Loucy (cell line): ENCODE data around the gene CSAD.
"Not testable (repeated sequence)": the region's sequence is repeated elsewhere in the genome, so short reads cannot be mapped to it uniquely, and the experiment has no call there.

Experiments
- CTCF ChIP-seq: fragments of 200-600 bp; sonication (generic); conservative IDR thresholded peaks from 2 replicates; pipeline ENCODE4 v1.5.1; 2014; ENCODE audit warnings: mild to moderate bottlenecking, antibody characterized with exemption, low read length
- EZH2phosphoT487 ChIP-seq: fragments of 200-600 bp; IDR thresholded peaks from 2 replicates; pipeline ENCODE4 v1.6.1; 2018; ENCODE audit warnings: antibody characterized with exemption, mild to moderate bottlenecking, moderate library complexity, borderline replicate concordance

- TF ChIP-seq CTCF, EZH2phosphoT487: not testable (repeated sequence)
Observed at GRCh38 chr12:53163008-53163407, 17.7 kb downstream of the CSAD start.
